GM21381 (cell line): ENCODE data around the gene MRPL20.
"Not testable (repeated sequence)": the region's sequence is repeated elsewhere in the genome, so short reads cannot be mapped to it uniquely, and the experiment has no call there.

Experiments
- ATAC-seq: cut with Tn5 transposase; IDR thresholded peaks from one replicate; pipeline ENCODE4 v1.9.1; 2021; ENCODE audit warnings: mild to moderate bottlenecking, moderate library complexity; ENCODE audit not compliant: unreplicated experiment

Gene MRPL20

DNA sequence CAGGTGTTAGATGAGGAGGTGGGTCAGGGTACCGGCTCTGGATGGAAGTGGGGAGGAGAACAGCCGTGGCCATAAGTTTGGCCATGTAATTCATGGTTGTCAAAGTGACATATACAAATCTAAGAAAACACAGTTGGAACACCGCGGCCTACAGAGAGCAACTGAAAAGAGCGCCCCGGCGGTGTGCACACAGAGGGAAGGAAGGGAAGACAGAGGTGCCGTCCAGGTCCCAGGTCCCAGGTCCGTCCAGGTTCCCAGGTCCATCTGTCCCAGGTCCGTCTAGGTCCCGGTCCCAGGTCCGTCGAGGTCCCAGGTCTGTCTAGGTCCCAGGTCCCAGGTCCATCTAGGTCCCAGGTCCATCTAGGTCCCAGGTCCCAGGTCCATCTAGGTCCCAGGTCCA lies 4.5 kb upstream of the MRPL20 start:
- ATAC-seq = no peak

DNA sequence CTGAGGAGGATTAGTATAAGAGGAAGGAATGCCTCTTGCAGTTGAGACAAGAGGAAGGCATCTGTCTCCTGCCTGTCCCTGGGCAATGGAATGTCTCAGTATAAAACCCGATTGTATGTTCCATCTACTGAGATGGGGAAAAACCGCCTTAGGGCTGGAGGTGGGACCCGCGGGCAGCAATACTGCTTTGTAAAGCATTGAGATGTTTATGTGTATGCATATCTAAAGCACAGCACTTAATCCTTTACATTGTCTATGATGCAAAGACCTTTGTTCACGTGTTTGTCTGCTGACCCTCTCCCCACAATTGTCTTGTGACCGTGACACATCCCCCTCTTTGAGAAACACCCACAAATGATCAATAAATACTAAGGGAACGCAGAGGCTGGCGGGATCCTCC lies 3.1 kb upstream of the MRPL20 start:
- not testable (repeated sequence) for ATAC-seq

DNA sequence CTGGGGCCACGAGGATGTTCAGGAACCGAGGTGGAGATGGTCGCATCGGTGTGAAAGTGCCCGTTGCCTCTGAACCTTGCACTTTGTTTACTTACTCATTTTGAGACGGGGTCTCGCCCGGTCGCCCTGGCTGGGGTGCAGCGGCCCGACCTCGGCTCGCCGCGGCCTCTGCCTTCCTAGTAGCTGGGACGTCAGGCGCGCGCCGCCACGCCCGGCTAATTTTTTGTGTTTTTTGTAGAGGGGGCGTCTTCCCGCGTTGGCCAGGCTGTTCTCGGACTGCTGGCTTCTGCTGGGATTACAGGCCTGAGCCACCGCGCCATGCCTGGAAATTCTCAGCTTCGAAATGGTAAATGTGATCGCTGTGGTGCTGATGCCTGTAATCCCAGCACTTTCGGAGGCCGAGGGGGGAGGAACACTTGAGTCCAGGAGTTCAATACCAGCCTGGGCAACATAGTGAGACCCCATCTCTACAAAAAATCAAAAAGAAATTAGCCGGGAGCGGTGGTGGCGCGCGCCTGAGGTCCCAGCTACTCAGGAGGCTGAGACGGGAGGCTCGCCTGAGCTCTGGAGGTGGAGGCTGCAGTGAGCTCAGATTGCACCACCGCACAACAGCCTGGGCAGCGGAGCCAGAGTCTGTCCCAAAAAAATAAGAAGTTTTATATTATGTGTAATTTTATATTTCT lies 684 bp upstream of the MRPL20 start:
- peak; percentile 24 for ATAC-seq

DNA sequence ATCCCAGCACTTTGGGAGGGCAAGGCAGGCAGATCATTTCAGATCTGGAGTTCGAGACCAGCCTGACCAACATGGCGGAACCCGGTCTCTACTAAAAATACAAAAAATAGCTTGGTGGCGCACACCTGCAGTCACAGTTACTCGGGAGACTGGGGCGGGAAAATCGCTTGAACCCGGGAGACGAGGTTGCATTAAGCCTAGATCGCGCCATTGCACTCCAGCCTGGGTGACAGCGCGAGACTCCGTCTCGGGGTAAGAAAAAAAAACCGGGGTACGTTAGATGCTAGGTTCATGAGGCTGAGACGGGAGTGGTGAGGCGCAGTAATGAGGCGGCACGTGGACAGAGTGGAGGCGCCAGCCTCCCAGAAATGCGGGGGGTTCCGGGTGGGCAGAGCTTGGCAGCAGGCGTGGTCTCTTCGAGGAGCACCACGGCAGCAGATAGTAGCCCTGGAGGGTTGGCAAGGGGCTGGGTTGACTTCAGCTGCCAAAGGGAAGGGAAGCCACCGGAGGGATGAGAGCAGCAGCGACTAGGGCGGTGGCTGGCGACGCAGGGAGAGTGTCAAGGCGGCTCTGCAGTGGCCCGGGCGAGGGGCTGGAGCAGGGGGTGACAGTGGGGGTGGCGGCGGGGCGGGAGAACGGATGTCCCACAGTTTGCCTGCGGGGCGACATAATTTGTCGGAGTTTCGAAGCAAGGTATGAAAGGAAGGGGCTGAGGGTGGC lies 832 bp downstream of the MRPL20 start:
- ATAC-seq = no peak

DNA sequence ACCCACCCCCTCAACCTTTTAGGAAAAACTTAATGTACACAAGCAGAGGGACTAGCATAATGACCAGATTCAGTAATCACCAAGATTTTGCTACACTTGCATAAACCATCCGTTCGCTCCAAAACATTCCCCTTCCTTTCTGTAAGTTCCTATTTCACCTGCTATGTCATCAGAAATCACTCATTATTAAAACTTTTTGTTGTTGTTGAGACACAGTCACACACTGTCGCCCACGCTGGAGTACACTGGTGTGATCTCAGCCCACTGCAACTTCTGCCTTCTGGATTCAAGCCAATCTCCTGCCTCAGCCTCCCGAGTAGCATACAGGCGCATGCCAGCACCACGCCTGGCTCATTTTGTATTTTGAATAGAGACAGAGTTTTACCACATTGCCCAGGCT lies 3.4 kb downstream of the MRPL20 start:
- ATAC-seq = no peak

DNA sequence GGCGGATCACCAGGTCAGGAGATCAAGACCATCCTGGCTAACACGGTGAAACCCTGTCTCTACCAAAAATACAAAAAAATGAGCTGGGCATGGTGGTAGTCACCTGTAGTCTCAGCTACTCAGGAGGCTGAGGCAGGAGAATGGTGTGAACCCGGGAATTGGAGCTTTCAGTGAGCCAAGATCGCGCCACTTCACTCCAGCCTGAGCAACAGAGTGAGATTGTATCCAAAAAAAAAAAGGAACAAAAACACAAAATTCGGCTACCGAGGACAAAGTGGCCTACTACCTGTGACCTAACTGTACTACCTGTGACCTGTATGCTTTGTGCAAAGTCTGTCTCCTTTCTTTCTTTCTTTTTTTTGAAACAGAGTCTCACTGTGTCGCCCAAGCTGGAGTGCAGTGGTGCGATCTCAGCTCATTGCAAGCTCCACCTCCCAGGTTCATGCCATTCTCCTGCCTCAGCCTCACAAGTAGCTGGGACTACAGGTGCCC lies 4.1 kb downstream of the MRPL20 start:
- not testable (repeated sequence) for ATAC-seq

DNA sequence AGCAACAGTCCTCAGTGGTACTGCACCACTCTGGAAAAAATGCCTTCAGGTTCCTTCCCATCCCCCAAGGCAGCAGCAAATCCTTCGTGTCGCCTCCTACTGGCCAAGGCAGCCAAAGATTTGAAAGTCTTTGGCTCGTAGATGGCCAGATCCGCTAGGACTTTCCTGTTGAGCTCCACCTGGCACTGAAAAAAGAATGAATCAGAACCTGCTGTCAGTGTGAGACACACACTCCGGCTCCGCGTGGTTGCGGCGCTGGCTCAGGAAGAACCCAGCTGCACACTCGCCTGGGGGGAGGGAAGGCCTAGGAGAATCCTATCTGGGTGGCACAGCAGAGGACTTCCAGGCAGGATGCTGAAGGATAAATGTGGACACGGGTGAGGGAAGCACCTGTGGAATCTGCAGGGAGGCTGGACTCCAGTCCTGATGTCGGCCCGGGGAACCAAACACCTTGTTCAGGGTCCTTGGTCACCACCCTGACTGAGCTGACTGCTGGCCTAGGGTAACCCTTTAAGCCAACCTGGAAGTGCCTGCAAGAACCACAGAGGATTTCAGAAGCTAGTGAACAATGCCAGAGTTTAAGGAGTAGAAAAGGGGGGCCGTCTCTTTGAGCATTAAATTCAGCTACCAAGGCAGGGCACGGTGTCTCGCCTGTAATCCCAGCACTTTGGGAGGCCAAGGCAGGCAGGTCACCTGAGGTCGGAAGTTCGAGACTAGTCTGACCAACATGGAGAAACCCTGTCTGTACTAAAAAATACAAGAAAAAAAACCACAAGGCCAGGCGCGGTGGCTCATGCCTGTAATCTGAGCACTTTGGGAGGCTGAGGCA lies 4.8 kb downstream of the MRPL20 start:
- no peak for ATAC-seq

DNA sequence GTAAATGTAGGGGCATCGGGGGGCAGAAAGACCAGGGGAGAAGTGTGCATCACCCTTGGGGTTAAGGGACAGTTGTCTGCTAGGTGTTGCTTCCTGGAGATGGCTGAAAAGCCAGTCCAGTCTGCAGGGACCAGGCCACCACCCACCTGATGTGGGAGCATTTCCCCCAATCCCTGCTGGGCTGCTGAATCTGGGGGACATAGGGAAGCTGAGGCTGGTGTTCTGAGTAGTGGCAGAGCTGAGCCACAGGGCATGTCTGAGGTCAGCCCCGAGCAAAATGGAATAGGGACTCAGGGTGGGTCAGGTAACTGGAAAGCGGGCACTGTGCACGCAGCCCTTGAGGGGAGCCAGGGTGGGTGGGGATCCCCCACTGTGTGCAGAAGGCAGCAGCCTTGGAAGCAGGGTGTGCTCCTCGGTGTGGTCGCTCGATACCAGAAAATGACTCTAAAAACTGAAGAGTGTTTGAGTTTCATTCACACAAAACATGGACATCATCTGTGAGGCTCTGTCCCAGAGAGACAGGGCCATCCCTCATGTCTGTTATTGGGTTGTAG lies 5.6 kb downstream of the MRPL20 start:
- ATAC-seq = no peak

DNA sequence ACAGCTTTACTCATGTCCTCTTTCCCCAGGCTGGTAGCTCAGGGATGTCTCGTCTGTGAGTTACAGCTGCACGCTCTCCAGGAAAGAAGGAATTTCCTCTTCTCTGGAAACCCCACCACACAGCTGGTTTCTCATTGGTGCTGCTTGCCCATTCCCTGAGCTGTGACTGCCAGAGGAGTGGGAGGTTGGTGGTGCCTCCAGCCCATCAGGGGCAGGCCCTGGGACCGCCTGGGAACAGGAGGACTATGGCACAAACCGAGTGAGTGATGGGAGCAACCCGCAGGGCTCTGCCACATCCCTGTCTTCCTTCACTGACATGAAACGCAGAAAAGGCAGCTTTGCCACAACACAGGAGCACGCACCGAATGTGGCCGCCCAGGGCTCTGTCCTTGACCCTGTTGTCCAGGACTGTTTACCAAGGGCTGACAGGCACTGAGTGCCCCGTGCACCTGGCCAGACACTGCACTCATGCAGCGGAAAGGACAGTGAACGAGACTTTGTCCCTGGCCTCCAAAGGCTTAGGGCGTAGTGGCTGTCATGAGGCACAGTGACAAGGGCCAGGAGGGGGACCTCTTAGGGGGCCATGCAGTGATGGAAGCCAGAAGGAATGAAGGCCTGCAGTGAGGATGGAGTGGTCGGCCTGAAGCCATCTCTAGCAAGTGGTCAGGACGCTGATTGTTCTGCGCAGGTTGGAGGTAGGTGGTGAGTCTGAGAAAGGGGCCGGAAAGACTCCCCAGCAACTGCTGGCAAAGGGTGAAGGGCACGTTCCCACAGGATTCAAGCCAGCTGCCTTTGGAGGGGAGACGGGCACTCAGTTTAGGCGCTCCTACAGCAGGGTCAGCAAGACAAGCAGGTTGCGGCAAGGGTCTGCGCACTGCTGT lies 6.3 kb downstream of the MRPL20 start:
- no peak for ATAC-seq

DNA sequence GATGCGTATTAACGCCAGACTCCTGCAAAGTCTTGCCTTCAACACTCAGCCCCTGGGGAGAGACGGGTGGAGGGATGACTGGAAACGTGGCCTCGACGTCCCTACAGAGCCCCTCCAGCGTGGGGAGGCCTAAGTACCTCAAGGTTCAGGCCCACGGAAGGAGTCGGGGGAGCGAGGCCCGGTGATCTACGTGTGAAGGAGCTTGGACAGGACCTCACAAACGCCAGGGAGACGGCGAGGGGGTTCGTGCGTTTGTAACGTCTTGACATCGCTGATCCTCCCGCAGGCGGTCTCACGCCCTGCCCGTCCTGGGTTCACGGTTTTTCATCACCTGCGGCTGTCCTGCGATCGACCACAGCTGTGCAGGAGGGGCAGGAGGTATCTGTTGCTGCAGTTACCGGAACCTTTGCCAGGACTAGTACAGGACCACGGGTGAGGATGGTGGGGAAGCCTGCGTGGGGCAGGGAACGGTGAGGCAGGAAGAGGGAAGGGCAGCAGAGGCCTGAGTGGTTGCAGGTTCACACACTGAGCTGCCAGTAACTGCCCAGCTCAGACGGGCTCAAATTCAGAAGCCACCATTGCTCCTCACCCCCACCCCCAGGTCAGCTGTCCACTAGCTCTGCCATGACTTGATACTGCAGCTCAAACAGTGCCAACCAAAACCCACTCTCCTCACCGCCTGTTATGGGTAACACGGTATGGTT lies 7.1 kb downstream of the MRPL20 start:
- no peak for ATAC-seq

DNA sequence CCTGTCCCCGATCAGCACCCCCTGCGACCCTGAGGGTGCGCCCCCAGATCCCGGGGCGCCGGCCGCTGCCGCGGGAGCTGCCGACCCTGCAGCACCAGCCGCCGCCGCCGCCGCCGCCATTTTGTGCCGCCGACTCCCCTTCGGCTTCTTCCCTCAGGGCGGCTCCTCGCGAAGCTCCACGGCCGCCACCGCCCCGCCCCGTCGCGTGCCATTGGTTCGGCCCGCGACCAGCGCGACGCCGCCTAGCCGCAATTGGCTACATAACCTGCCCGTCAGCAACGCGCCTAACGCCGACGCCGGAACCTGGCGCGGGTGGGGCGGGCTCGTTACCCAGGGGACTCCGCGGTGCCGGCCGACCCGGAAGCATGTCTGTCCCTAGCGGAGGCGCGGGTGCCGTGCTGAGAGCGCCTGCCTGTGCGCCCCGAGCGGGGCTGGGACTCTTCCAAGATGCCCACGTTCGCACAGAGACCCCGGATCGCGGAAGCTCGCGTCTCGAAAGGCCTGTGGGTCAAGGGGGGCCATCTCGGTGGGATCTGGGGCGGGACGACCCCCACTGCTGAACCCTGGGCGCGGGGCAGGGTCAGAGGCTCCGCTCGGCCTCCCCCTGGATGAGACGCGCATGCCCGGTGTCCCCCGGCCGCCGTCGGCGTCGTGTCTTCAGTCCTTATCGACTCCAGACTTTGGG lies 7.8 kb downstream of the MRPL20 start, which contains the start of gene CCNL2:
CCNL2 (minus strand) TSS at position 149 of the 685 bp plus-strand sequence; CDS start at position 120, 29 bp downstream.
- peak; percentile 93 for ATAC-seq

DNA sequence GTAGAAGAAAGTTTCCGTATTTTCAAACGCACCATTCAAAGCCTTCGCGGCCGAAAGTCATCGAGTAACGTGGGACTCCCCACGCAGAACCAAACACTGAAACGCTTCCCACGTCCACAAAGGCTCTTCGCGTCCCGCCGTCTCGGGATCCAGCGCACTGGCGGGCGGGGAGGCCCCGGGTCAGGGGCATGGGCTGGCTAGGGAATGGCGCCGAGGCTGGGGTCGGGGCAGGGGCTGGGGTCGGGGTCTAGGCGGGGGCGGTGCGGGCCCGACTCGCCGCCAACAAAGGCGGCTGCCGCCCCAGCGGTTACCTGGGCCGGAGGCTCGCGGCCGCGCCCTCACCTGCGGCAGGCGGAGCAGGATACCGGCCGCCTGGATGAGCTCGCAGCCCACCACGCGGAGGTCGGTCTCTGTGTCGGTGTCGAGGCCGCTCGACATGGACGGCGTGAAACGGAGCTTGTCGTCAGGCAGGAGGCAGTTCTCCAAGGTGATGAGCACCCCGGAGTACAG lies 8.4 kb downstream of the MRPL20 start:
- peak; percentile 13 for ATAC-seq

DNA sequence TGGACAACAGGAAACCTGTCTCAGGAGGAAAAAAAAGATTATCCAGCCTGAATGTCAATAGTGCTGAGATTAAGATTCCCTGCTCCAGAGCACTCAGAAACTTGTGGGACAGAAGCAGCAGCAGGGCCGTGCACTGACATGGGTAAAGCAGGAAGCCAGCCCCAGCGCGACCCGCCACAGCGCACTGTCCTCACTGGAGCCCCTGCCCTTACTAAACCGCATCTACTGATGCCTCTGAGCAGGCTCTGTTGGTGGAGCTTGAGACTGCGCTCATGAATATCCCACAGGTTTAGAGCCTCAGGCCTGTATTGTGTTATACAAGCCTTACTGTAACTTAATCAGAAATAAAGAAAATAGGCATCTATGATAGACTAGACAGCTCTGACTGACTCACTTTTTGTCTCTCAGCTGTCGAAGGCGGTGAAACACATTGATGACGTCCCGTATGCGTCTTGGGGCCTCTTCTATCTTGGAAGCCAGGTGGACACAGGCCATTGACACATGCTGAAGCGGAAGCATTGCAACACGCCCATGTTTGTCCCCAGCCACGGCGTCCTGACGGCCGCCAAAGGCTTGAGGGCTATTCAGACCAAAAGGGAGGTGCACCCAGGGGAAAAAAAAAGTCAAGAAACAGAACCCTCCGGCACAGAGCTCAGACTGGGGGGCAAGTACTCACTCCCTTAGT lies 9.1 kb downstream of the MRPL20 start:
- no peak for ATAC-seq

DNA sequence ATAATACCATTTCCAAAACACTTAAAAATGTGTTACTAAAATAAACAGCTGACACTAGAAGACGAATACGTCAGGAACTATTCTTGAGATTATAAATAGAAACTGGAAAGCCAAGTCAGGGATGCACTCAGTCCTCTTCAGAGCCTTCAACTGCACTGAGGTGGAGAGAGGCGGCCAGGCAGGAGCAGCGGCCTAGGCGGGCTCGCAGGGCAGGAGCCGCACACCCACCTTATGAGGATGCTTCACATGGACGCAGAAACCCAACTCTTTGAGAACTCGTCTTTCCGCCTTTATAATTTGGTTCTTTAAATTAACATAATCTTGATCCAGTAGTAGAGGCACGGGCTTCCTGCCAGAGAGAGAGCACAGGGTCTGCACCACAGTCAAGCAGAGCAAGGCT lies 11.9 kb downstream of the MRPL20 start:
- no peak for ATAC-seq

DNA sequence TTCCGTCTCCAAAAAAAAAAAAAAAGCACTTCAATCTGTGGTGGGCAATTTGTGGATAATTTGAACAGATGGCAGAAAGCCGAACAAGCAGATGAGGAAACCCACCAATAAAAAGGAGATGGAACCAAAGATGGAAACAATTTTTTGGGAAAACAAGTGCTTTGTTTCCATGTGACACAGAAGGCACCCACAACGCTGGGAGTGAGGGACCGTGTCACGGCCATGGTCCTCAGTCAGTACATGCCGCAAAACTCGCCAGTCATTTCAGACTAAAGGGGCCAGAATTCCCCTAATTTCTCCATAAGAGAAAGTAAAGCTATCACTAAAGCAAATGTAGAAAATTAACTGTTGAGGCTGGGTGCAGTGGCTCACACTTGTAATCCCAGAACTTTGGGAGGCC lies 13.0 kb downstream of the MRPL20 start:
- ATAC-seq = no peak

DNA sequence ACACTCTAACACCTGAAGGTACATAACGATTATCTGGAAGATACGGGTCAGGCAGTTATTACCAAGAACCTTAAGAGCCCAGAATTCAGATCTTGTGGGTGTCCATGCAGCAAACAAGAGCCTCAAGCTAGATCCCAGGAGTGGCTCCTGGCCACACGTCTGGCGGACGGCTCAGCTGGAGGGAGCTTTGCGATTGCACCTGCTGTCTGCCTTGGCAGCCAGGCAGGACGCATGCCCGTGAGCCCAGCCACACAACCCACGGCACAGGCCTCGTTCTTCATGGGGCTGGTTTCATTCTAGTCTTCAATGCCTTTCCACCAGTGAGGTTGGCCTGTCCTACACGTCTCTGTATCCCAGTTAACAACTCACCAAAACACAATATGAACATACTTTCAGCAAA lies 13.7 kb downstream of the MRPL20 start:
- no peak for ATAC-seq

DNA sequence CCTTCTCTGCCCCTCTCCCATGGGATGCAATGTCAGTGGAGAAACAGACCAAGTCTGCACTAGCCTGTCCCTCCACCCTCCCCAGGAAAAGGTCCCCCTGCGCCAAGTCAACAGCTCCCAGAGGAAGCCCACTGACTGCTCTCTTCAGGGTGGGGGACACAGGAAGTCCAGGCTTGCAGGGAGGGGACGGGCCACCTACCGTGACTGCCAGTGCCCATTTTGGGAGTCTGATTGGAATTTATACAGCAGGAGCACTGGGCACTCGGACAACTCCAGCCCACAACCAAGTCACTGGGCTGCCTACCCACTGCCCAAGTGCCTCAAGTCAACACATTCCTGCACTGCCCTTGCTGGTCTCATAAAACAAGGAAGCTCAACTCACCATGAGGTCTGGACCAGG lies 14.1 kb downstream of the MRPL20 start:
- ATAC-seq = no peak

DNA sequence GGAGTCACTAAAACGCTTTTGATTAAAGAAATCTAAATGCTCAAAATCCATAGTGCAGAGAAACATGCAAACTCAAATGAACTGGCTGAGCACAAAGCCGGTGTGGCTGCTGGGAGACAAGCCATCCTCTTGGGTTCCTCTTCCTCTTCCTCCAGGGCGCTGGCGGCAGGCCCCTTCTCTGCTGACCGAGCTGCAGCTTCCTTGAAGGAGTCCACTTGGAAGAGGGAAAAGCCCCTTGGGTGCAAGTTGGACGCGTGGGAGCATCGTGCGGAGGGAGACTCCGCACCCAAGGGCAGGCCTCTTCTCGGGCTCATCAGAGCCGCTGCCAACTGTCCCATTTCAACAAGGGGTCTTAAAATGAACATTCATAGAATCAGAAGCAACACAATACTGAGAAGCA lies 15.9 kb downstream of the MRPL20 start:
- ATAC-seq = no peak
